IMR-90 (cell line): Measurements from ENCODE around the gene ERICH6. TPM values are rescaled to one million over a fixed set of nuclear protein-coding genes. Genes with fewer than 3 reads are reported as not detected.

Experiments
- ATAC-seq: fragments of 200-7000 bp; cut with Tn5 transposase; 2 replicates; pipeline ENCODE4 v1.9.1; 2020; ENCODE audit warnings: low read depth, mild to moderate bottlenecking, moderate library complexity
- BruUV-seq: library from RNA; stranded (reverse); fragments of 400-500 nt; replicated peaks from 2 replicates; lab custom pipeline; 2021; lab: Mats Ljungman, UMichigan
- CTCF ChIA-PET: fragments of 300-600 bp; formaldehyde crosslinking; extraction: SDS; loops from one replicate; lab custom pipeline; 2021; ENCODE audit warnings: antibody characterized with exemption; lab: Yijun Ruan, JAX
- POLR2A ChIA-PET: fragments of 300-600 bp; sonication (Branson Sonifier 250); formaldehyde crosslinking; loops from one replicate; lab custom pipeline; 2022; ENCODE audit warnings: antibody characterized with exemption; ENCODE audit not compliant: unreplicated experiment; lab: Charles Lee
- DNase-seq: peaks from one replicate; pipeline ENCODE4 v3.0.0; 2013
- H2AFZ ChIP-seq: replicated peaks from 2 replicates; pipeline ENCODE3; 2013; ENCODE audit warnings: low read length, mild to moderate bottlenecking; ENCODE audit not compliant: poor library complexity
- H2AK5ac ChIP-seq: 2 replicates; pipeline ENCODE4 v1.6.1; 2013; ENCODE audit warnings: low read depth, low read length, inconsistent platforms
- H2AK9ac ChIP-seq: replicated peaks from 2 replicates; pipeline ENCODE3; 2013; ENCODE audit warnings: mild to moderate bottlenecking, low read depth, low read length, moderate library complexity; ENCODE audit not compliant: poor library complexity
- H2BK120ac ChIP-seq: 2 replicates; pipeline ENCODE4 v1.6.1; 2013; ENCODE audit warnings: low read depth, low read length, inconsistent platforms
- H2BK15ac ChIP-seq: 3 replicates; pipeline ENCODE4 v1.6.1; 2013; ENCODE audit warnings: low read depth, low read length, inconsistent platforms
- H2BK20ac ChIP-seq: 2 replicates; pipeline ENCODE4 v1.6.1; 2013; ENCODE audit warnings: low read depth, mild to moderate bottlenecking, inconsistent platforms, low read length, moderate library complexity
- H2BK5ac ChIP-seq: 2 replicates; pipeline ENCODE4 v1.6.1; 2013; ENCODE audit warnings: mild to moderate bottlenecking, low read depth, low read length, inconsistent platforms; ENCODE audit not compliant: poor library complexity, severe bottlenecking
- H3K14ac ChIP-seq: replicated peaks from 2 replicates; pipeline ENCODE4 v1.6.1; 2013; ENCODE audit warnings: low read depth, low read length, inconsistent platforms
- H3K18ac ChIP-seq: 2 replicates; pipeline ENCODE4 v1.6.1; 2013; ENCODE audit warnings: low read depth, low read length, control low read depth
- H3K23ac ChIP-seq: 2 replicates; pipeline ENCODE4 v1.6.1; 2013; ENCODE audit warnings: low read depth, low read length, inconsistent platforms
- H3K27ac ChIP-seq: 2 replicates; pipeline ENCODE4 v1.5.1; 2013; ENCODE audit warnings: mild to moderate bottlenecking, control low read depth, low read length; ENCODE audit not compliant: insufficient read depth
- H3K27me3 ChIP-seq: 2 replicates; pipeline ENCODE4 v1.6.1; 2013; ENCODE audit warnings: low read length; ENCODE audit not compliant: control insufficient read depth, insufficient read depth
- H3K36me3 ChIP-seq: 2 replicates; pipeline ENCODE4 v1.6.1; 2013; ENCODE audit warnings: low read length, mixed read lengths; ENCODE audit not compliant: control insufficient read depth, insufficient read depth
- H3K4ac ChIP-seq: 2 replicates; pipeline ENCODE4 v1.6.1; 2013; ENCODE audit warnings: low read depth, low read length, inconsistent platforms
- H3K4me1 ChIP-seq: 2 replicates; pipeline ENCODE4 v1.6.1; 2013; ENCODE audit warnings: low read length, mixed read lengths; ENCODE audit not compliant: control insufficient read depth, insufficient read depth
- H3K4me2 ChIP-seq: 2 replicates; pipeline ENCODE4 v1.6.1; 2013; ENCODE audit warnings: low read depth, mild to moderate bottlenecking, control low read depth, low read length, moderate library complexity
- H3K4me3 ChIP-seq: 2 replicates; pipeline ENCODE4 v1.5.1; 2013; ENCODE audit warnings: low read depth, mild to moderate bottlenecking, control low read depth, low read length, moderate library complexity; ENCODE audit not compliant: insufficient read depth
- H3K56ac ChIP-seq: 2 replicates; pipeline ENCODE4 v1.6.1; 2013; ENCODE audit warnings: low read length, inconsistent platforms; ENCODE audit not compliant: insufficient read depth; ENCODE audit errors: extremely low read depth
- H3K79me1 ChIP-seq, 2 experiments: 2 replicates each; pipeline ENCODE4 v1.6.1; 2013; ENCODE audit warnings: low read length in 2 of 2, inconsistent platforms in 1 of 2, low read depth in 1 of 2
- H3K9ac ChIP-seq: 2 replicates; pipeline ENCODE4 v1.6.1; 2013; ENCODE audit warnings: low read depth, low read length, control low read depth
- H3K9me1 ChIP-seq: 2 replicates; pipeline ENCODE4 v1.6.1; 2013; ENCODE audit warnings: low read length, inconsistent platforms; ENCODE audit not compliant: insufficient read depth
- H3K9me3 ChIP-seq: 2 replicates; pipeline ENCODE4 v1.6.1; 2013; ENCODE audit warnings: low read length; ENCODE audit not compliant: control insufficient read depth, insufficient read depth
- H4K20me1 ChIP-seq: 2 replicates; pipeline ENCODE4 v1.6.1; 2013; ENCODE audit warnings: low read length, inconsistent platforms; ENCODE audit not compliant: insufficient read depth
- H4K5ac ChIP-seq: 2 replicates; pipeline ENCODE4 v1.6.1; 2013; ENCODE audit warnings: mild to moderate bottlenecking, low read depth, low read length, control low read depth
- H4K8ac ChIP-seq, 2 experiments: 2 replicates each; pipeline ENCODE4 v1.6.1; 2013; ENCODE audit warnings: low read depth in 2 of 2, low read length in 2 of 2, control low read depth in 1 of 2, inconsistent platforms in 1 of 2
- H4K91ac ChIP-seq: 2 replicates; pipeline ENCODE4 v1.6.1; 2013; ENCODE audit warnings: low read depth, low read length, inconsistent platforms; ENCODE audit not compliant: insufficient read depth
- BHLHE40 ChIP-seq: fragments of 150-350 bp; IDR thresholded peaks from 2 replicates; pipeline ENCODE4 v1.6.1; 2016; ENCODE audit warnings: mild to moderate bottlenecking, low read depth, low read length
- CHD1 ChIP-seq: IDR thresholded peaks from 2 replicates; pipeline ENCODE4 v1.6.1; 2012; ENCODE audit warnings: low read depth, low read length, improper control_type of control experiment
- FOS ChIP-seq: fragments of 150-350 bp; IDR thresholded peaks from 2 replicates; pipeline ENCODE4 v1.6.1; 2016; ENCODE audit warnings: low read depth, low read length
- MAFK ChIP-seq: IDR thresholded peaks from 2 replicates; pipeline ENCODE4 v1.6.1; 2012; ENCODE audit warnings: low read depth, low read length, improper control_type of control experiment
- MXI1 ChIP-seq: IDR thresholded peaks from 2 replicates; pipeline ENCODE4 v1.6.1; 2012; ENCODE audit warnings: low read depth, mild to moderate bottlenecking, low read length, moderate library complexity, borderline replicate concordance
- NFE2L2 ChIP-seq: fragments of 150-350 bp; IDR thresholded peaks from 2 replicates; pipeline ENCODE4 v1.6.1; 2016; ENCODE audit warnings: low read depth, mild to moderate bottlenecking, low read length
- RAD21 ChIP-seq: IDR thresholded peaks from 2 replicates; pipeline ENCODE4 v1.6.1; 2012; ENCODE audit warnings: low read length, improper control_type of control experiment
- RFX5 ChIP-seq: IDR thresholded peaks from 2 replicates; pipeline ENCODE4 v1.8.0; 2012; ENCODE audit warnings: low read depth, mild to moderate bottlenecking, low read length, moderate library complexity
- SMC3 ChIP-seq: fragments of 150-350 bp; IDR thresholded peaks from 2 replicates; pipeline ENCODE4 v1.6.1; 2016; ENCODE audit warnings: low read depth, mild to moderate bottlenecking, antibody characterized with exemption, low read length, moderate library complexity
- WGBS, 2 experiments: methylation state at CpG; one replicate each; pipeline versions ENCODE4 v1.1.5 to v1.1.7; 2013; ENCODE audit warnings: missing lambda C conversion rate in 2 of 2; ENCODE audit not compliant: insufficient read length in 1 of 2; ENCODE audit errors: extremely low coverage in 2 of 2; 5-methylcytosine and 5-hydroxymethylcytosine counted together
- dilution Hi-C: fragments of 300-500 bp; cut with HindIII; formaldehyde crosslinking; loops from one replicate; pipeline ENCODE4 v1.14.3; 2018; ENCODE audit warnings: low sequenced_read_pairs; ENCODE audit not compliant: unreplicated experiment
- in situ Hi-C: fragments of 300-500 bp; cut with MboI; formaldehyde crosslinking; loops from 3 replicates; pipeline ENCODE4 v1.14.3; 2019; ENCODE audit warnings: low sequenced_read_pairs, inconsistent platforms, mixed read lengths
- intact Hi-C: fragments of 100-400 bp; cut with micrococcal nuclease; formaldehyde crosslinking; loops from 2 replicates; pipeline ENCODE4 v1.10.0; 2022
- polyA plus RNA-seq, 3 experiments: library from polyadenylated mRNA; depleted of rRNA; stranded (reverse); fragments of >200 nt; gene quantifications; 2 replicates each; pipeline ENCODE4 v1.2.3, GENCODE V29; 2012; ENCODE audit warnings: low replicate concordance in 1 of 3
- total RNA-seq: library from RNA; depleted of rRNA; stranded (reverse); fragments of >200 nt; gene quantifications from 2 replicates; pipeline ENCODE4 v1.2.3, GENCODE V29; 2012
- TF ChIP-seq, protein P1 (sequence below): fragments of 150-350 bp; IDR thresholded peaks from 2 replicates; pipeline ENCODE4 v1.6.1; 2017; ENCODE audit warnings: mild to moderate bottlenecking, antibody characterized with exemption, low read length, low read depth
- TF ChIP-seq, protein P2 (sequence below): fragments of 150-350 bp; IDR thresholded peaks from 2 replicates; pipeline ENCODE4 v1.6.1; 2016; ENCODE audit warnings: low read depth, mild to moderate bottlenecking, low read length, moderate library complexity, borderline replicate concordance
- TF ChIP-seq, protein P3 (sequence below): conservative IDR thresholded peaks from 2 replicates; pipeline ENCODE4 v1.5.1; 2012; ENCODE audit warnings: mild to moderate bottlenecking, low read depth, low read length, improper control_type of control experiment

The ERICH6 gene
- total and polyA plus RNA-seq, 2 of the 4 experiments (the other 2 are of a cell fraction), result under 0.01 TPM; not detected in 1

DNA sequence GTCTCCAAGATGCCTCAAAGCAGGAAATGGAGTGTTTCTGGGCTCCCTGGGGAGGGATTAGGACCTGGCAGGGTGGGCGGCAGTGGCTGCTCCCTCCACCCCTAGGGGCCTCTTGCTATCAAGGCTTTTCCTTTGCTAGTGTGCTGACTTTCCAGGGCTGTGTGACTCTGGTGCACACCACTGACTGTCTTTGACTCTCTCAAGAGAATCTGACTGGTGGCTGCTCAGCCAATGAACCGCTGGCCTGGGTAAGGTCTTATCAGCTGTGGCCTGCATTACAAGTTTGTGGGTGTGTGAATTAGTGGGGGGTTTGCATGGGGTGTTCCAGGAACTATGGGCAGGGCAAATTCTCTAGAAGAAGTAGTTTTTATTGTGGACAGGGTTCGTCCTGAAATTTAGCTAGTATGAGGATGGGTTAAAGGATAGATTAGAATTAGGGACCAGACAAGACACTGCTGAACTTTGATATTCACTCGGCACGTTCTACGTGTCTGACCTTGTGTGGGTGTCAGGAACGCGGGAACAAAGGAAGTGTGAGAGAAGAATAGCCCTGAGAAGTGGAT, 29.7 kb upstream of the ERICH6 start:
- intact Hi-C loops, result no loop called here
- no peak overlapping the region for H3K4me2 ChIP-seq
- no peak overlapping the region for H3K18ac ChIP-seq
- H3K4me3 ChIP-seq, result no peak overlapping the region
- H4K20me1 ChIP-seq, result peaks cover 2% of the 10 kb centered on the region; the same call in 1 of the 2 replicates
- H4K5ac ChIP-seq, result no peak overlapping the region
- H3K4me1 ChIP-seq, result no peaks in the 10 kb centered on the region
- H2AK9ac ChIP-seq, result no peak overlapping the region
- POLR2A ChIA-PET, result no interaction called here
- no peak overlapping the region for H2AK5ac ChIP-seq
- no peak overlapping the region for H3K9ac ChIP-seq
- WGBS, 2 experiments, result 75% methylated on average over 4 of the region's 8 CpGs; no CpG with 5 or more reads in 1 of the 2 experiments
- H3K36me3 ChIP-seq, result no peaks in the 10 kb centered on the region
- DNase-seq (no peak), ATAC-seq (no peak)
- no peak overlapping the region for H2AFZ ChIP-seq
- no peak overlapping the region for H3K56ac ChIP-seq
- TF ChIP-seq NFE2L2, result no peak
- no peak for TF ChIP-seq SMC3
- no peak for TF ChIP-seq FOS
- no peak for TF ChIP-seq RAD21
- TF ChIP-seq, protein P1, sequence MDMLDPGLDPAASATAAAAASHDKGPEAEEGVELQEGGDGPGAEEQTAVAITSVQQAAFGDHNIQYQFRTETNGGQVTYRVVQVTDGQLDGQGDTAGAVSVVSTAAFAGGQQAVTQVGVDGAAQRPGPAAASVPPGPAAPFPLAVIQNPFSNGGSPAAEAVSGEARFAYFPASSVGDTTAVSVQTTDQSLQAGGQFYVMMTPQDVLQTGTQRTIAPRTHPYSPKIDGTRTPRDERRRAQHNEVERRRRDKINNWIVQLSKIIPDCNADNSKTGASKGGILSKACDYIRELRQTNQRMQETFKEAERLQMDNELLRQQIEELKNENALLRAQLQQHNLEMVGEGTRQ, result no peak
- TF ChIP-seq BHLHE40, result no peak
- TF ChIP-seq, protein P2, sequence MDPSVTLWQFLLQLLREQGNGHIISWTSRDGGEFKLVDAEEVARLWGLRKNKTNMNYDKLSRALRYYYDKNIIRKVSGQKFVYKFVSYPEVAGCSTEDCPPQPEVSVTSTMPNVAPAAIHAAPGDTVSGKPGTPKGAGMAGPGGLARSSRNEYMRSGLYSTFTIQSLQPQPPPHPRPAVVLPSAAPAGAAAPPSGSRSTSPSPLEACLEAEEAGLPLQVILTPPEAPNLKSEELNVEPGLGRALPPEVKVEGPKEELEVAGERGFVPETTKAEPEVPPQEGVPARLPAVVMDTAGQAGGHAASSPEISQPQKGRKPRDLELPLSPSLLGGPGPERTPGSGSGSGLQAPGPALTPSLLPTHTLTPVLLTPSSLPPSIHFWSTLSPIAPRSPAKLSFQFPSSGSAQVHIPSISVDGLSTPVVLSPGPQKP, result no peak
- TF ChIP-seq, protein P3, sequence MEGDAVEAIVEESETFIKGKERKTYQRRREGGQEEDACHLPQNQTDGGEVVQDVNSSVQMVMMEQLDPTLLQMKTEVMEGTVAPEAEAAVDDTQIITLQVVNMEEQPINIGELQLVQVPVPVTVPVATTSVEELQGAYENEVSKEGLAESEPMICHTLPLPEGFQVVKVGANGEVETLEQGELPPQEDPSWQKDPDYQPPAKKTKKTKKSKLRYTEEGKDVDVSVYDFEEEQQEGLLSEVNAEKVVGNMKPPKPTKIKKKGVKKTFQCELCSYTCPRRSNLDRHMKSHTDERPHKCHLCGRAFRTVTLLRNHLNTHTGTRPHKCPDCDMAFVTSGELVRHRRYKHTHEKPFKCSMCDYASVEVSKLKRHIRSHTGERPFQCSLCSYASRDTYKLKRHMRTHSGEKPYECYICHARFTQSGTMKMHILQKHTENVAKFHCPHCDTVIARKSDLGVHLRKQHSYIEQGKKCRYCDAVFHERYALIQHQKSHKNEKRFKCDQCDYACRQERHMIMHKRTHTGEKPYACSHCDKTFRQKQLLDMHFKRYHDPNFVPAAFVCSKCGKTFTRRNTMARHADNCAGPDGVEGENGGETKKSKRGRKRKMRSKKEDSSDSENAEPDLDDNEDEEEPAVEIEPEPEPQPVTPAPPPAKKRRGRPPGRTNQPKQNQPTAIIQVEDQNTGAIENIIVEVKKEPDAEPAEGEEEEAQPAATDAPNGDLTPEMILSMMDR, result no peak
- TF ChIP-seq RFX5, result no peak
- no peak for TF ChIP-seq CHD1
- TF ChIP-seq MXI1, result no peak
- TF ChIP-seq MAFK, result no peak
- CTCF ChIA-PET, result no interaction called here
- H3K9me1 ChIP-seq, result no peaks in the 10 kb centered on the region; the same call in 1 of the 2 replicates
- no peak overlapping the region for H3K4ac ChIP-seq
- H2BK20ac ChIP-seq, result no peak overlapping the region
- H4K91ac ChIP-seq, result no peak overlapping the region
- peaks cover 6 to 8% of the 10 kb centered on the region in 2 experiments; a peak in 2 of 4 replicates for H3K79me1 ChIP-seq
- no peak overlapping the region for H3K14ac ChIP-seq
- no peak overlapping the region for H3K23ac ChIP-seq
- no peak overlapping the region for H3K27ac ChIP-seq
- BruUV-seq, result no TSS peak
- dilution Hi-C loops, result no loop called here
- no peak overlapping the region for H2BK120ac ChIP-seq
- H4K8ac ChIP-seq, result no peak overlapping the region
- H2BK15ac ChIP-seq, result no peak overlapping the region
- in situ Hi-C loops, result no loop called here
- H2BK5ac ChIP-seq, result no peak overlapping the region
- H3K9me3 ChIP-seq, result no peaks in the 10 kb centered on the region
- no peaks in the 10 kb centered on the region for H3K27me3 ChIP-seq
